Fibroblast of the aortic adventitia (primary cell): ENCODE measurements around the gene DOCK1. TPM values are rescaled to one million over a fixed set of nuclear protein-coding genes. Genes with fewer than 3 reads are reported as not detected.

Source experiments
- DNase-seq: peaks from one replicate; pipeline ENCODE4 v3.0.0-alpha.2; 2010; ENCODE audit warnings: low read depth
- H3K4me3 ChIP-seq: 2 replicates; pipeline ENCODE4 v1.5.1; 2011; ENCODE audit warnings: low read depth, mild to moderate bottlenecking, control low read depth, low read length, moderate library complexity
- total RNA-seq: library from RNA; depleted of rRNA; stranded (reverse); fragments of >200 nt; gene quantifications from 2 replicates; pipeline ENCODE4 v1.2.3, GENCODE V29; 2012; ENCODE audit warnings: low replicate concordance
- TF ChIP-seq, protein P1 (sequence below): IDR thresholded peaks from 2 replicates; pipeline ENCODE4 v1.5.1; 2011; ENCODE audit warnings: mild to moderate bottlenecking, low read length, control low read depth, inconsistent platforms; ENCODE audit not compliant: insufficient read depth

The DOCK1 gene
- total RNA-seq, 1 donor, result 75.2 TPM

DNA sequence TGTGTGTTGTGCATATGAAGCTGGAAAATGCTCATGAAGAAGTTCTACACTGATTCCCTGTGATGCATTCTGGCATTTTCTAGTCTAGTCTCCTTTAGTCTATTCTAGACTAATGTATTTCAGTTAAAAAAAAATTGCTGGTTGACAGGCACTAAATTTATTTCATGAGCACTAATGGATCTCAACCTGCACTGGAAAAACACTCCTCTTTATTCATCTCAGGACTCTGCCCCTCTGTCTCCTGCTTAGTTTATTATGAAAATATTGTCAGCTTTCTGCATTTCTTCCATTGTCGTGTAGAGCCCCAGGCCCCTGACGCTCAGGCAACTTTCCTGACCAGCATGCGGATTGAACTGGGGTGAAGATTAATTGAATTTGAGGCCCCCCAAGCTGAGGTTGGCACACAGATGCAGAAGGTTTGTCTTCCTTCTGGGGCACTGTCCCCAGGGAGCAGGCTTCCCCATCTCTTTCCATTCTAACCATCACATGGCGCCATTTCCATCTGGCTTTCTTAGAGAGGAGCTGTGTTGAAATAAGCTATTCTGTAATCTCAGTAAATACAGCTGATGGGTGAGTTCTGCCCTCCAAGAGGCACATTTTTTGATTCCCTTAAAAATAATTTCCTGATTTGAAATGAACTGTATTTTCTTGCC, 162.4 kb downstream of the DOCK1 start:
- no peak for DNase-seq
- TF ChIP-seq, protein P1, sequence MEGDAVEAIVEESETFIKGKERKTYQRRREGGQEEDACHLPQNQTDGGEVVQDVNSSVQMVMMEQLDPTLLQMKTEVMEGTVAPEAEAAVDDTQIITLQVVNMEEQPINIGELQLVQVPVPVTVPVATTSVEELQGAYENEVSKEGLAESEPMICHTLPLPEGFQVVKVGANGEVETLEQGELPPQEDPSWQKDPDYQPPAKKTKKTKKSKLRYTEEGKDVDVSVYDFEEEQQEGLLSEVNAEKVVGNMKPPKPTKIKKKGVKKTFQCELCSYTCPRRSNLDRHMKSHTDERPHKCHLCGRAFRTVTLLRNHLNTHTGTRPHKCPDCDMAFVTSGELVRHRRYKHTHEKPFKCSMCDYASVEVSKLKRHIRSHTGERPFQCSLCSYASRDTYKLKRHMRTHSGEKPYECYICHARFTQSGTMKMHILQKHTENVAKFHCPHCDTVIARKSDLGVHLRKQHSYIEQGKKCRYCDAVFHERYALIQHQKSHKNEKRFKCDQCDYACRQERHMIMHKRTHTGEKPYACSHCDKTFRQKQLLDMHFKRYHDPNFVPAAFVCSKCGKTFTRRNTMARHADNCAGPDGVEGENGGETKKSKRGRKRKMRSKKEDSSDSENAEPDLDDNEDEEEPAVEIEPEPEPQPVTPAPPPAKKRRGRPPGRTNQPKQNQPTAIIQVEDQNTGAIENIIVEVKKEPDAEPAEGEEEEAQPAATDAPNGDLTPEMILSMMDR, result no peak
- H3K4me3 ChIP-seq, result no peak overlapping the region

DNA sequence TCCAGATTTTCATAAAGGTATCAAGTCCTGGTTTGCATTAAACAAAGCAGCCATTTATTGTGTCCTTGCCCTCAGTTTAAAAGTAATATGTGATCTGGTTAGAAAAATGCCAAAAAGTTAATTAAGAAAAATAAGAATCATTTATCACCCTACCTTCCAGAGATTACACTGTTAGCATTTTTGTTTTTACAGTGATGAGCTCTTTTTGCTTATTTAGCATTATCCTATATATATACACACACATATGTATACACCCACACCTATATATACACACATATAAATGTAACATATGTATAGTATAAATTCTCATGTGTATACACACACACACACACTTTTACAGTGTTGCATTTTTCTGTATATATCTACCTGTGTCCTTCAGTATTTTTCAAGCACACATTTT, 163.3 kb downstream of the DOCK1 start:
- TF ChIP-seq, protein P1, result no peak

DNA sequence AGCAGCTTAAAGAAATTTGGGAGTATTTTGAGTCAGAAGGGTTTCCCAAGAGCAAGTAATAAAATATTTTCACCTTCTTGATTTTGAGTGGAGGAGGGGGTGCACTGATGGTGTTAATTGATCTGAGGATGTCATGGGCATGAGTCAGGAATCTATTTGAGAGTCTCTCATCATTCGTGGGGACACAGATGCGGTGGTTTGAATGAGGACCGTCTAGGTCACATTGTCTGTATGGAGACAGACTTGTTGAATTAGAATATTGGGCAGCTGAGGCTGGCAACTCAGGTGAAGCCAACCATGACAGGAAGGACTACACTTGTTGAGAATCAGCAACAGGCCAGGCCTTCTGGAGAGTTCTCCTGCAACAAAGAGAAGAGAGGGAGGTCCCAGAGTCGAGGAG, 164.2 kb downstream of the DOCK1 start:
- no peak overlapping the region for H3K4me3 ChIP-seq
- no peak for DNase-seq
- TF ChIP-seq, protein P1, result no peak

More for the DNA sequence above, 163.3 kb downstream of the DOCK1 start:
- no peak overlapping the region for H3K4me3 ChIP-seq
- DNase-seq, result no peak

DNA sequence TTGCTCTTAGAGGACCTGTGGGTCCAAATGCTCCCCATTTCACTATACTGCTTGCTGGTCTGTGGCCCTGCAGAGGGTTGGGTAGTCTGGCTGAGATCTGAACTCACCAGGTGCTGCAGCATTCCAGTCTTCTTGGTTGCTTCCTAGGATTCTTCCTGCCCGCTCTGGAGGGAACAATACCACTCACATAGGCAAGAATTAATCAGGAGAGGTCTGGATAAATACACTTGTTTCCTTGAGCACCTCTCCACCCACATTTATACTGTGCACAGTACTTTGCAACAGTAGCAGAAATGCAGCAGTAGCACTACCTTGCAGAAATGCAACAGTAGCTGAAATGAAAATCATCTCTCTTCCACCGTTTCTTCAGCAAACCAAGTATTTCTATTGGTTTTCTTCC, 165.9 kb downstream of the DOCK1 start:
- no peak overlapping the region for H3K4me3 ChIP-seq
- TF ChIP-seq, protein P1, result no peak
- DNase-seq, result no peak

DNA sequence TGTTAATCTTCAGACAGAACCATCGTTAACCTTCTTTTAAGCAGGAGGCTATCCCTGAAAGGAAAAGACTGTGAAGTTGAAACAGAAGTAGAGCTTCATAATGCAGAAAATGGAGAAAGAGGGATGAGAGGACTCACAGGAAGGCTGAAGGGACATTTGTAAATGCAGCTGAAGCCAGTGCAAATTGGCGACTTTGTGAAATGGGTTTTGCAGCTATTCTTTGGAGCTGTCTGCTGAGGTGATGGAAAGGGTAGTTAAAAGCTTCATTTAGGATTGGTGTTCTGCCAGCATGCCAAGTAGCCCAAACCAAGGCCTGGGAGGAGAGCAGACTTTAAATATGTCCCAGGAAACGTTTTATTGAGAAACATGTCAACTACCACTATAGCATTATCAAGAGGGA, 168.4 kb downstream of the DOCK1 start:
- TF ChIP-seq, protein P1, result no peak
- no peak for DNase-seq
- H3K4me3 ChIP-seq, result no peak overlapping the region

DNA sequence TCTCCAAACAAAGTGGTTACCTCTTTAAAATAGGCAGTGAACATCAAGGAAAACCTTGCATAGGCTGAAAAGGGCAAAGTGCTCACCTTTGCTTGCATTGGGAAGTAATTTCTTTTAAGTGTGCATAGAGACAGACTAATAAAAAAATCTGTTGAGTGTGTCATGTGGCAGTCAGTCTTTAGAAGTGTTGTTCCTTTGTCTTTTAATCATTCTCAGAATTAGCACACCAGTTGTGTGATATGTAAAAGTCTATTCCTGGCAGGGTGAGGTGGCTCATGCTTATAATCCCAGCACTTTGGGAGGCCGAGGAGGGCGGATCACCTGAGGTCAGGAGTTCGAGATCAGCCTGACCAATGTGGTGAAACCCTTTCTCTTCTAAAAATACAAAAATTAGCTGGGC, 174.2 kb downstream of the DOCK1 start:
- no peak overlapping the region for H3K4me3 ChIP-seq
- TF ChIP-seq, protein P1, result no peak
- DNase-seq, result no peak

DNA sequence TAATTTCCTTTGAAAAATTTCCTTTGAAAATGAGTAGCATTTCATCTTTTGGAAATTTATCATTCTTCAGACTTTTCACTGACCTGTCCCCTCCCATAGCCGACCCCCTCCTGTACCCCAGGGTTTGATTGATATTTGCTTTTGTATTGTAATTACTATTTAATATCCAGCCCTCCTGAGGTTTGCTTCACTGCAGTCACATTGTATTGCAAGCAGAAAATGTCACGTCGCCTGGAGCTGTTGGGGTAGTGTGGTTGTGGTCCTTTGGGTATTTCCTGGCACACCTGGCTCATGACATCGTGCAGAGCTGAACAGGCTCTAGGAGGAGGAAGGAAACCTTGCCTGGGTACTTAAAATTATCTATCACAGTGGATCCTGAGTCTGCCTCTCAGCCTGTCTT, 175.1 kb downstream of the DOCK1 start:
- DNase-seq, result no peak
- TF ChIP-seq, protein P1, result no peak
- no peak overlapping the region for H3K4me3 ChIP-seq
